B cell (primary cell): ENCODE data around the gene MICU1. TPM values are rescaled to one million over a fixed set of nuclear protein-coding genes. Genes with fewer than 3 reads are reported as not detected.

Source experiments
- ATAC-seq: fragments of 200-7000 bp; cut with Tn5 transposase; one replicate; pipeline ENCODE4 v1.10.0; 2021; ENCODE audit warnings: low read depth, mild to moderate bottlenecking, moderate number of reproducible peaks, moderate library complexity
- CTCF ChIA-PET: fragments of 350-600 bp; sonication (Branson Sonifier 250); formaldehyde crosslinking; loops from one replicate; lab custom pipeline; 2021; ENCODE audit warnings: antibody characterized with exemption, inconsistent platforms; lab: Charles Lee
- POLR2A ChIA-PET: fragments of 350-600 bp; sonication (Branson Sonifier 250); formaldehyde crosslinking; loops from one replicate; lab custom pipeline; 2021; ENCODE audit warnings: antibody characterized with exemption; lab: Charles Lee
- DNase-seq: peaks from one replicate; pipeline ENCODE4 v3.0.0; 2013
- H2AFZ ChIP-seq: 2 replicates; pipeline ENCODE4 v1.6.1; 2012; ENCODE audit warnings: mild to moderate bottlenecking, low read depth, low read length; ENCODE audit not compliant: insufficient read depth, poor library complexity, severe bottlenecking
- H3K27ac ChIP-seq, 2 donors: 1 replicate in 1 of 2; 2 replicates in 1 of 2; pipeline ENCODE4 v1.5.1; 2012 to 2013; ENCODE audit warnings: low read length in 2 of 2, mild to moderate bottlenecking in 2 of 2, moderate library complexity in 1 of 2
- H3K27me3 ChIP-seq, 4 experiments: fragments of 200-600 bp in 1 of 4; sonication (generic) in 1 of 4; replicated peaks in 1 of 4; 1 replicate in 2 of 4; 2 replicates in 2 of 4; pipeline versions ENCODE4 v1.6.1 to v1.7.0; 2013 to 2016; ENCODE audit warnings: low read length in 3 of 4, mild to moderate bottlenecking in 2 of 4, mixed read lengths in 1 of 4, moderate library complexity in 1 of 4; ENCODE audit not compliant: insufficient read depth in 4 of 4, control insufficient read depth in 3 of 4; ENCODE audit errors: control extremely low read depth in 1 of 4
- H3K36me3 ChIP-seq, 2 experiments: replicated peaks in 1 of 2; 1 replicate in 1 of 2; 2 replicates in 1 of 2; pipeline versions ENCODE4 v1.6.1 to v1.7.1; 2013; ENCODE audit warnings: low read length in 1 of 2; ENCODE audit not compliant: insufficient read depth in 2 of 2, control insufficient read depth in 1 of 2; ENCODE audit errors: control extremely low read depth in 1 of 2, extremely low read depth in 1 of 2
- H3K4me1 ChIP-seq, 2 donors: fragments of 200-600 bp in 1 of 2; sonication (generic) in 1 of 2; 1 replicate in 1 of 2; 2 replicates in 1 of 2; pipeline versions ENCODE4 v1.5.1 to v1.6.1; 2013 to 2017; ENCODE audit warnings: low read length in 2 of 2; ENCODE audit not compliant: control insufficient read depth in 2 of 2, insufficient read depth in 2 of 2
- H3K4me2 ChIP-seq: replicated peaks from 2 replicates; pipeline ENCODE3; 2012; ENCODE audit warnings: mild to moderate bottlenecking, low read depth, low read length; ENCODE audit not compliant: poor library complexity, severe bottlenecking
- H3K4me3 ChIP-seq, 5 experiments: fragments of 200-600 bp in 1 of 5; sonication (generic) in 1 of 5; 1 replicate in 3 of 5; 2 replicates in 2 of 5; pipeline versions ENCODE4 v1.5.1 to v1.7.0; 2011 to 2016; ENCODE audit warnings: low read length in 4 of 5, mild to moderate bottlenecking in 4 of 5, low read depth in 2 of 5, control low read depth in 1 of 5, moderate library complexity in 1 of 5; ENCODE audit not compliant: insufficient read depth in 1 of 5; ENCODE audit errors: control extremely low read depth in 1 of 5, extremely low read depth in 1 of 5
- H3K79me2 ChIP-seq: fragments of 200-600 bp; sonication (generic); one replicate; pipeline ENCODE4 v1.6.0; 2016; ENCODE audit warnings: low read length; ENCODE audit not compliant: control insufficient read depth, insufficient read depth
- H3K9ac ChIP-seq: fragments of 200-600 bp; sonication (generic); 2 replicates; pipeline ENCODE4 v1.6.1; 2017; ENCODE audit warnings: mild to moderate bottlenecking, low read length, moderate library complexity
- H3K9me3 ChIP-seq, 3 donors: one replicate each; pipeline versions ENCODE4 v1.6.1 to v1.7.1; 2013; ENCODE audit warnings: low read length in 2 of 3; ENCODE audit not compliant: control insufficient read depth in 2 of 3, insufficient read depth in 1 of 3; ENCODE audit errors: control extremely low read depth in 1 of 3
- H4K20me1 ChIP-seq: 2 replicates; pipeline ENCODE4 v1.6.0; 2012; ENCODE audit warnings: mild to moderate bottlenecking, low read length; ENCODE audit not compliant: insufficient read depth, control insufficient read depth, poor library complexity, severe bottlenecking
- H3K27ac Mint-ChIP-seq: one replicate; pipeline ENCODE4 v1.8.0; 2021; ENCODE audit warnings: mixed read lengths
- H3K27me3 Mint-ChIP-seq: one replicate; pipeline ENCODE4 v1.8.0; 2021; ENCODE audit warnings: mixed read lengths
- H3K4me1 Mint-ChIP-seq: one replicate; pipeline ENCODE4 v1.8.0; 2021; ENCODE audit warnings: mixed read lengths
- H3K4me3 Mint-ChIP-seq: one replicate; pipeline ENCODE4 v1.8.0; 2021; ENCODE audit warnings: mixed read lengths
- H3K9me3 Mint-ChIP-seq: one replicate; pipeline ENCODE4 v1.8.0; 2022; ENCODE audit warnings: mixed read lengths; ENCODE audit not compliant: insufficient read depth
- EZH2 ChIP-seq: IDR thresholded peaks from 2 replicates; pipeline ENCODE4 v1.6.1; 2012; ENCODE audit warnings: borderline replicate concordance, low read depth, mild to moderate bottlenecking, moderate library complexity, low read length; ENCODE audit not compliant: insufficient read depth, poor library complexity, severe bottlenecking
- WGBS: methylation state at CpG from one replicate; pipeline ENCODE4 v1.1.5; 2013; ENCODE audit warnings: missing lambda C conversion rate; ENCODE audit not compliant: insufficient coverage; 5-methylcytosine and 5-hydroxymethylcytosine counted together
- intact Hi-C: fragments of 100-400 bp; cut with micrococcal nuclease; formaldehyde crosslinking; loops from one replicate; pipeline ENCODE4 v1.10.0; 2022
- polyA plus RNA-seq: library from polyadenylated mRNA; depleted of rRNA; stranded (reverse); fragments of >200 nt; gene quantifications from 2 replicates; pipeline ENCODE4 v1.2.3, GENCODE V29; 2012
- total RNA-seq, 2 donors: library from RNA; stranded (reverse); fragments of 120-200 nt in 1 of 2; gene quantifications; 1 replicate in 1 of 2; 2 replicates in 1 of 2; pipeline versions ENCODE4 v1.2.3 to v1.2.4, GENCODE V29; 2013 to 2022
- TF ChIP-seq, protein P1 (sequence below): fragments of 200-600 bp; IDR thresholded peaks from one replicate; pipeline ENCODE4 v1.8.0; 2022; ENCODE audit warnings: antibody characterized with exemption, mild to moderate bottlenecking

Gene MICU1
- total and polyA plus RNA-seq, 2 donors (not counting 1 experiment from before 2014, with no cell fraction given) = 12.0 to 34.7 TPM

GRCh38 chr10:72332423-72333111, 293.3 kb downstream of the MICU1 start:
- Mint-ChIP-seq H3K27ac (peak overlapping the region; percentile 96), H3K27me3 (no peaks in the 10 kb centered on the region), H3K4me3 (peak overlapping the region; percentile 76), H3K4me1 (peaks cover 92% of the 10 kb centered on the region), H3K9me3 (no peaks in the 10 kb centered on the region)
- POLR2A ChIA-PET = interaction anchor here (0.6 to 6.2 kb wide), 15 partner anchors 9 to 495 kb away, joined by 3 to 73 read pairs (median 6); partner anchors contain the start of genes DDIT4 and SPOCK2
- no peak for ATAC-seq
- no peaks in the 10 kb centered on the region for H3K27me3 ChIP-seq
- H3K36me3 ChIP-seq = peaks cover 0 to 7% of the 10 kb centered on the region in 2 experiments
- TF ChIP-seq, protein P1, sequence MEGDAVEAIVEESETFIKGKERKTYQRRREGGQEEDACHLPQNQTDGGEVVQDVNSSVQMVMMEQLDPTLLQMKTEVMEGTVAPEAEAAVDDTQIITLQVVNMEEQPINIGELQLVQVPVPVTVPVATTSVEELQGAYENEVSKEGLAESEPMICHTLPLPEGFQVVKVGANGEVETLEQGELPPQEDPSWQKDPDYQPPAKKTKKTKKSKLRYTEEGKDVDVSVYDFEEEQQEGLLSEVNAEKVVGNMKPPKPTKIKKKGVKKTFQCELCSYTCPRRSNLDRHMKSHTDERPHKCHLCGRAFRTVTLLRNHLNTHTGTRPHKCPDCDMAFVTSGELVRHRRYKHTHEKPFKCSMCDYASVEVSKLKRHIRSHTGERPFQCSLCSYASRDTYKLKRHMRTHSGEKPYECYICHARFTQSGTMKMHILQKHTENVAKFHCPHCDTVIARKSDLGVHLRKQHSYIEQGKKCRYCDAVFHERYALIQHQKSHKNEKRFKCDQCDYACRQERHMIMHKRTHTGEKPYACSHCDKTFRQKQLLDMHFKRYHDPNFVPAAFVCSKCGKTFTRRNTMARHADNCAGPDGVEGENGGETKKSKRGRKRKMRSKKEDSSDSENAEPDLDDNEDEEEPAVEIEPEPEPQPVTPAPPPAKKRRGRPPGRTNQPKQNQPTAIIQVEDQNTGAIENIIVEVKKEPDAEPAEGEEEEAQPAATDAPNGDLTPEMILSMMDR = no peak
- TF ChIP-seq EZH2 = no peak
- peak overlapping the region; percentile 28 for H3K9ac ChIP-seq
- WGBS = 26% methylated on average over 9 of the region's 12 CpGs
- peak overlapping the region in 2 of 5 experiments; percentile 15 to 23 for H3K4me3 ChIP-seq
- peaks cover 87 to 97% of the 10 kb centered on the region in 2 donors for H3K4me1 ChIP-seq
- H3K27ac ChIP-seq = peak overlapping the region; percentile 83 to 86
- H4K20me1 ChIP-seq = no peaks in the 10 kb centered on the region
- intact Hi-C loops = loop anchor here (1.0 kb wide), 1 partner anchor 84 kb away; no protein-coding TSS in a partner anchor
- no peaks in the 10 kb centered on the region for H3K79me2 ChIP-seq
- H3K4me2 ChIP-seq = peak overlapping the region; percentile 75
- H3K9me3 ChIP-seq = no peaks in the 10 kb centered on the region
- DNase-seq = no peak
- CTCF ChIA-PET = interaction anchor here (0.5 to 9.7 kb wide), 17 partner anchors 11 to 284 kb away, joined by 3 to 132 read pairs (median 4); partner anchors contain the start of gene DDIT4
- H2AFZ ChIP-seq = peak overlapping the region; percentile 46
